Nephron progenitor cell (in vitro differentiated cells): ENCODE data around the gene AHI1.

Experiments
- DNase-seq: peaks from one replicate; pipeline ENCODE4 v3.0.0; 2021
- H3K27ac Mint-ChIP-seq: 2 replicates; pipeline ENCODE4 v1.8.0; 2021; ENCODE audit warnings: mild to moderate bottlenecking, moderate library complexity, mixed read lengths
- H3K27me3 Mint-ChIP-seq: 2 replicates; pipeline ENCODE4 v1.8.0; 2021; ENCODE audit warnings: mild to moderate bottlenecking, low read depth, mixed read lengths; ENCODE audit not compliant: poor library complexity
- H3K36me3 Mint-ChIP-seq: 2 replicates; pipeline ENCODE4 v1.8.0; 2021; ENCODE audit warnings: low read depth, mixed read lengths
- H3K4me1 Mint-ChIP-seq: 2 replicates; pipeline ENCODE4 v1.8.0; 2021; ENCODE audit warnings: mixed read lengths
- H3K4me3 Mint-ChIP-seq: 2 replicates; pipeline ENCODE4 v1.8.0; 2021; ENCODE audit warnings: mild to moderate bottlenecking, moderate library complexity, mixed read lengths
- H3K9me3 Mint-ChIP-seq: 2 replicates; pipeline ENCODE4 v1.8.0; 2021; ENCODE audit warnings: mild to moderate bottlenecking, moderate library complexity, mixed read lengths
- TF ChIP-seq, protein P1 (sequence below): fragments of 200-600 bp; sonication (generic); IDR thresholded peaks from 2 replicates; pipeline ENCODE4 v1.5.0; 2021; ENCODE audit warnings: antibody characterized with exemption

The AHI1 gene

GRCh38 chr6:135504734-135505133 lies 7.2 kb upstream of the AHI1 start:
- Mint-ChIP-seq H3K27me3 (no peaks in the 10 kb centered on the region), H3K4me1 (peaks cover 14% of the 10 kb centered on the region), H3K27ac (no peak overlapping the region), H3K4me3 (no peak overlapping the region), H3K36me3 (no peaks in the 10 kb centered on the region), H3K9me3 (no peaks in the 10 kb centered on the region)
- TF ChIP-seq, protein P1, sequence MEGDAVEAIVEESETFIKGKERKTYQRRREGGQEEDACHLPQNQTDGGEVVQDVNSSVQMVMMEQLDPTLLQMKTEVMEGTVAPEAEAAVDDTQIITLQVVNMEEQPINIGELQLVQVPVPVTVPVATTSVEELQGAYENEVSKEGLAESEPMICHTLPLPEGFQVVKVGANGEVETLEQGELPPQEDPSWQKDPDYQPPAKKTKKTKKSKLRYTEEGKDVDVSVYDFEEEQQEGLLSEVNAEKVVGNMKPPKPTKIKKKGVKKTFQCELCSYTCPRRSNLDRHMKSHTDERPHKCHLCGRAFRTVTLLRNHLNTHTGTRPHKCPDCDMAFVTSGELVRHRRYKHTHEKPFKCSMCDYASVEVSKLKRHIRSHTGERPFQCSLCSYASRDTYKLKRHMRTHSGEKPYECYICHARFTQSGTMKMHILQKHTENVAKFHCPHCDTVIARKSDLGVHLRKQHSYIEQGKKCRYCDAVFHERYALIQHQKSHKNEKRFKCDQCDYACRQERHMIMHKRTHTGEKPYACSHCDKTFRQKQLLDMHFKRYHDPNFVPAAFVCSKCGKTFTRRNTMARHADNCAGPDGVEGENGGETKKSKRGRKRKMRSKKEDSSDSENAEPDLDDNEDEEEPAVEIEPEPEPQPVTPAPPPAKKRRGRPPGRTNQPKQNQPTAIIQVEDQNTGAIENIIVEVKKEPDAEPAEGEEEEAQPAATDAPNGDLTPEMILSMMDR, result no peak
- DNase-seq, result no peak

- Mint-ChIP-seq H3K27ac (no peak overlapping the region), H3K4me3 (no peak overlapping the region), H3K36me3 (no peaks in the 10 kb centered on the region), H3K4me1 (peaks cover 14% of the 10 kb centered on the region), H3K27me3 (no peaks in the 10 kb centered on the region), H3K9me3 (no peaks in the 10 kb centered on the region)
- TF ChIP-seq, protein P1, result no peak
- DNase-seq, result no peak
Measured at GRCh38 chr6:135503703-135504475, 6.3 kb upstream of the AHI1 start.

GRCh38 chr6:135499441-135500340 lies 2.2 kb upstream of the AHI1 start:
- H3K27me3 Mint-ChIP-seq, result no peaks in the 10 kb centered on the region
- no peak overlapping the region for H3K27ac Mint-ChIP-seq
- H3K36me3 Mint-ChIP-seq, result peaks cover 8% of the 10 kb centered on the region
- no peak overlapping the region for H3K4me3 Mint-ChIP-seq
- TF ChIP-seq, protein P1, result no peak
- no peak for DNase-seq
- H3K4me1 Mint-ChIP-seq, result peaks cover 20% of the 10 kb centered on the region
- no peaks in the 10 kb centered on the region for H3K9me3 Mint-ChIP-seq

GRCh38 chr6:135498185-135498841 lies 773 bp upstream of the AHI1 start:
- no peaks in the 10 kb centered on the region for H3K9me3 Mint-ChIP-seq
- H3K4me3 Mint-ChIP-seq, result no peak overlapping the region
- TF ChIP-seq, protein P1, result no peak
- no peaks in the 10 kb centered on the region for H3K27me3 Mint-ChIP-seq
- no peak overlapping the region for H3K27ac Mint-ChIP-seq
- peaks cover 19% of the 10 kb centered on the region for H3K4me1 Mint-ChIP-seq
- DNase-seq, result peak; percentile 7
- H3K36me3 Mint-ChIP-seq, result peaks cover 21% of the 10 kb centered on the region

- TF ChIP-seq, protein P1, result no peak
- no peaks in the 10 kb centered on the region for H3K9me3 Mint-ChIP-seq
- no peak for DNase-seq
Measured at GRCh38 chr6:135496800-135497411, 634 bp downstream of the AHI1 start.

More at GRCh38 chr6:135496800-135497411, 634 bp downstream of the AHI1 start:
- Mint-ChIP-seq H3K36me3 (peaks cover 30% of the 10 kb centered on the region), H3K4me3 (no peak overlapping the region), H3K4me1 (peaks cover 19% of the 10 kb centered on the region), H3K27me3 (no peaks in the 10 kb centered on the region), H3K27ac (peak overlapping the region; percentile 83)
